Colonic mucosa (tissue), 4 donors: ENCODE results near the gene TFAM. TPM values are rescaled to one million over a fixed set of nuclear protein-coding genes. Genes with fewer than 3 reads are reported as not detected.

Experiments
- DNase-seq: peaks from one replicate; pipeline ENCODE4 v3.0.0-alpha.2; 2020
- H3K27ac ChIP-seq: fragments of 200-600 bp; one replicate; pipeline ENCODE4 v1.8.0; 2021
- H3K27me3 ChIP-seq: fragments of 200-600 bp; one replicate; pipeline ENCODE4 v1.8.0; 2021
- H3K36me3 ChIP-seq: fragments of 200-600 bp; one replicate; pipeline ENCODE4 v1.8.0; 2021
- H3K4me1 ChIP-seq: fragments of 200-600 bp; one replicate; pipeline ENCODE4 v1.8.0; 2021; ENCODE audit warnings: mild to moderate bottlenecking
- H3K4me3 ChIP-seq: fragments of 200-600 bp; one replicate; pipeline ENCODE4 v1.8.0; 2021
- H3K9ac ChIP-seq, 2 donors: one replicate each; pipeline ENCODE4 v1.7.0; 2013; ENCODE audit warnings: control low read depth in 2 of 2, low read depth in 2 of 2, low read length in 2 of 2
- H3K9me3 ChIP-seq: fragments of 200-600 bp; one replicate; pipeline ENCODE4 v1.8.0; 2021
- intact Hi-C: fragments of 100-400 bp; cut with DNase I; formaldehyde crosslinking; loops from one replicate; pipeline ENCODE4 v1.14.1; 2022
- total RNA-seq, 2 donors: library from RNA; stranded (reverse); fragmentation: NEBNext Ultra II Directional in 1 of 2; extraction: Animal tissue kit (Norgen Biotek cat#: 25700) in 1 of 2; gene quantifications; one replicate each; pipeline ENCODE4 v1.2.1, GENCODE V29; 2021
- TF ChIP-seq, protein P1 (sequence below): fragments of 200-600 bp; IDR thresholded peaks from one replicate; pipeline ENCODE4 v1.8.0; 2022; ENCODE audit warnings: antibody characterized with exemption, mild to moderate bottlenecking
- donor health status: healthy.
- donor health status: DM: no; HTN: no; CAD: no.
- donor health status: DM: no; HTN: no; CAD: no.

TFAM gene
- total RNA-seq = 10 to 100 TPM; 52.6 to 63.1 TPM

DNA sequence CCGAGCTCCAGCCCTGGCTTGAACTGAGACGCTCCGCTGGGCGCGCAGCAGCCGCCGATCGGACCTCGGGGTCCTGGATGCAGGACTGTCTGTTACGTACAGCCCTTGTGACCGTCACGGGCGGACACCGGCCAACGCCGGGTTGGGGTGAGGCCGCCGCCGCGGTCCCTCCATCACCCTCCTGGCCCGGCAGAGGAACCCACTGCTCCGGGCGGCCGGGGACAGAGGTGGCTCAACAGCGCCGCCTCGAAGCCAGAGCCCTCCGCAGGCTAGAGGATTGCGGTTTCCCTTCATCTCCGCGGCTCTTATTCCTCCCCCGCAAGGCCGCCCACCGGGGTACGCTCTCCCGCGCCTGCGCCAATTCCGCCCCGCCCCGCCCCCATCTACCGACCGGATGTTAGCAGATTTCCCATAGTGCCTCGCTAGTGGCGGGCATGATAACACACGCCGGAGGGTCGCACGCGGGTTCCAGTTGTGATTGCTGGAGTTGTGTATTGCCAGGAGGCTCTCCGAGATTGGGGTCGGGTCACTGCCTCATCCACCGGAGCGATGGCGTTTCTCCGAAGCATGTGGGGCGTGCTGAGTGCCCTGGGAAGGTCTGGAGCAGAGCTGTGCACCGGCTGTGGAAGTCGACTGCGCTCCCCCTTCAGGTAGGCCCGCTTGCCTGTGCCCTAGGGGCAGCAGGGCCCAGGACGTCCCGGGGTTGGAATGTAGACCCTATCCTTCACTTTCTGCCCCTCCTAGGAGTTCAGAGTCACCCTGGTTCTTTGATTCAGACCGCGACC is at the start of gene TFAM:
Gene TFAM, plus strand, starts transcription at position 412 of the 785 bp plus-strand sequence. Its CDS starts 138 bp downstream, at position 550.
- peak within 1 kb of the TSS; percentile 69 for H3K27ac ChIP-seq
- H3K9me3 ChIP-seq = no peaks in the 10 kb centered on the region
- H3K4me1 ChIP-seq = peaks cover 10% of the 10 kb centered on the region
- intact Hi-C loops = loop anchor here (5.0 to 10.0 kb wide), 3 partner anchors 50 to 210 kb away; partner anchors contain the start of gene UBE2D1
- peak within 1 kb of the TSS; percentile 76 to 80 for H3K9ac ChIP-seq
- peak; percentile 98 for DNase-seq
- H3K36me3 ChIP-seq = no peaks in the 10 kb centered on the region
- H3K27me3 ChIP-seq = no peaks in the 10 kb centered on the region
- TF ChIP-seq, protein P1, sequence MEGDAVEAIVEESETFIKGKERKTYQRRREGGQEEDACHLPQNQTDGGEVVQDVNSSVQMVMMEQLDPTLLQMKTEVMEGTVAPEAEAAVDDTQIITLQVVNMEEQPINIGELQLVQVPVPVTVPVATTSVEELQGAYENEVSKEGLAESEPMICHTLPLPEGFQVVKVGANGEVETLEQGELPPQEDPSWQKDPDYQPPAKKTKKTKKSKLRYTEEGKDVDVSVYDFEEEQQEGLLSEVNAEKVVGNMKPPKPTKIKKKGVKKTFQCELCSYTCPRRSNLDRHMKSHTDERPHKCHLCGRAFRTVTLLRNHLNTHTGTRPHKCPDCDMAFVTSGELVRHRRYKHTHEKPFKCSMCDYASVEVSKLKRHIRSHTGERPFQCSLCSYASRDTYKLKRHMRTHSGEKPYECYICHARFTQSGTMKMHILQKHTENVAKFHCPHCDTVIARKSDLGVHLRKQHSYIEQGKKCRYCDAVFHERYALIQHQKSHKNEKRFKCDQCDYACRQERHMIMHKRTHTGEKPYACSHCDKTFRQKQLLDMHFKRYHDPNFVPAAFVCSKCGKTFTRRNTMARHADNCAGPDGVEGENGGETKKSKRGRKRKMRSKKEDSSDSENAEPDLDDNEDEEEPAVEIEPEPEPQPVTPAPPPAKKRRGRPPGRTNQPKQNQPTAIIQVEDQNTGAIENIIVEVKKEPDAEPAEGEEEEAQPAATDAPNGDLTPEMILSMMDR = peak; percentile 51
- H3K4me3 ChIP-seq = peak within 1 kb of the TSS; percentile 94

- Histone ChIP-seq H3K9ac (no peak overlapping the region), H3K4me1 (peaks cover 5% of the 10 kb centered on the region), H3K27ac (no peak overlapping the region), H3K9me3 (no peaks in the 10 kb centered on the region), H3K27me3 (no peaks in the 10 kb centered on the region), H3K4me3 (no peak overlapping the region), H3K36me3 (no peaks in the 10 kb centered on the region)
- intact Hi-C loops = loop anchor here (10.0 kb wide), 1 partner anchor 49 kb away; the partner anchor contains the start of gene TFAM
- no peak for DNase-seq
- TF ChIP-seq, protein P1 = no peak
These were observed 49.0 kb upstream of the TFAM start for GRCh38 chr10:58336242-58336641.

DNA sequence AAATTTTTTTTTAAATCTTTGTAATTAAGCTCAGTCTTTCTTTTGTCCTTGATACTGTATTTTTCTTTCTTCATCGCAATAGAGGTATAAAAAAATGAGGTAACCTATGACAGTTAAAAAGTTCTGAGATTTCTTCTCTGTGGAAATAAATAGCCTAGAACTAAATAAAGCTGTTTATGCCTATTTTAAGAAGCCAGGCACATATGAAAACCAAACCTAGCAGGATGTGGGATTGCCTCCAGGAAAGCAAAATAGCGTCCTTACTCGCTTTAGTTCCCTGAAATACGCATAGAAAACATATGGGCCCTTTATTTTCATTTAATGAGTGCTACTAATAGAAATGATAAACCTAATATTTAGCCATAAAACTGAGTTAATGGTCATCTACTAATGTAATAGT is 43.8 kb upstream of the TFAM start:
- TF ChIP-seq, protein P1 = no peak
- Histone ChIP-seq H3K4me3 (no peak overlapping the region), H3K27me3 (no peaks in the 10 kb centered on the region), H3K9ac (no peak overlapping the region), H3K4me1 (peaks cover 5% of the 10 kb centered on the region), H3K36me3 (no peaks in the 10 kb centered on the region), H3K27ac (no peak overlapping the region), H3K9me3 (no peaks in the 10 kb centered on the region)
- intact Hi-C loops = no loop called here
- DNase-seq = no peak

- no peaks in the 10 kb centered on the region for H3K9me3 ChIP-seq
- peaks cover 5% of the 10 kb centered on the region for H3K4me1 ChIP-seq
- TF ChIP-seq, protein P1 = no peak
These were observed 43.3 kb upstream of the TFAM start for GRCh38 chr10:58341947-58342346.

DNA sequence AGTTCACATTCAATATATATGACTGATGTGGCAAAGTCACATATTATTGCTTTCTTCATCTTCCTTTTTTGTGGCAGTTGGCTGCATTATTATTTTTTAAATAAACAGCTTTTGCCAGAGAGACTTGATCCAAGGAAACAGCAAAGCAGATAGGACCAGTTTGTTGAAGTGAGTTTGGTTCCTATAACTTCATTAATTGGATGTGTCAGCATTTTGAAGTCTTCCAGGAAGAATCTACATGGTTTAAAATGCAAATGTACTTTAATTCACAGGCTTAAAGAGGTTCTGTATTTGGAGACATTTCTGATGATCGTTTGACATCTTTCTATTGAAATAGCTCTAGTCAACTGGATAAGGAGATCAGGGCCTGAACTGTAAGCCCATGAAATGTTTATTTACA is 37.2 kb upstream of the TFAM start:
- Histone ChIP-seq H3K27ac (no peak overlapping the region), H3K36me3 (no peaks in the 10 kb centered on the region), H3K4me3 (no peak overlapping the region), H3K9ac (no peak overlapping the region), H3K9me3 (no peaks in the 10 kb centered on the region), H3K27me3 (no peaks in the 10 kb centered on the region), H3K4me1 (no peaks in the 10 kb centered on the region)
- DNase-seq = no peak
- TF ChIP-seq, protein P1 = no peak
- intact Hi-C loops = no loop called here

More at GRCh38 chr10:58341947-58342346, 43.3 kb upstream of the TFAM start:
- intact Hi-C loops = no loop called here
- Histone ChIP-seq H3K27ac (no peak overlapping the region), H3K36me3 (no peaks in the 10 kb centered on the region), H3K9ac (no peak overlapping the region), H3K27me3 (no peaks in the 10 kb centered on the region), H3K4me3 (no peak overlapping the region)
- DNase-seq = no peak
